ENCODE data around the gene SLC27A4.

The SLC27A4 gene

GRCh38 chr9:128369024-128369706 lies 28.8 kb downstream of the SLC27A4 start:
- no peak for DNase-seq

- DNase-seq = no peak
These were observed 30.0 kb downstream of the SLC27A4 start for GRCh38 chr9:128370367-128370751.

GRCh38 chr9:128370752-128371629 lies 30.7 kb downstream of the SLC27A4 start, which contains the start of gene URM1:
TSS of gene URM1 (plus strand) at chr9:128371374. CDS start at chr9:128371381, 7 bp downstream.
- DNase-seq = peak; percentile 97

- peak; percentile 14 for DNase-seq
These were observed 31.3 kb downstream of the SLC27A4 start for GRCh38 chr9:128371630-128372117.

- peak; percentile 88 for DNase-seq
These were observed 31.9 kb downstream of the SLC27A4 start for GRCh38 chr9:128372188-128372641.

GRCh38 chr9:128372784-128373183 lies 32.5 kb downstream of the SLC27A4 start:
- peak; percentile 50 for DNase-seq

GRCh38 chr9:128374221-128374675 lies 33.9 kb downstream of the SLC27A4 start:
- no peak for DNase-seq

GRCh38 chr9:128375865-128376264 lies 35.5 kb downstream of the SLC27A4 start:
- no peak for DNase-seq

GRCh38 chr9:128382261-128382660 lies 41.9 kb downstream of the SLC27A4 start:
- no peak for DNase-seq

GRCh38 chr9:128383007-128383753 lies 42.9 kb downstream of the SLC27A4 start:
- no peak for DNase-seq

- DNase-seq = no peak
These were observed 43.5 kb downstream of the SLC27A4 start for GRCh38 chr9:128383791-128384190.

GRCh38 chr9:128384801-128385495 lies 44.6 kb downstream of the SLC27A4 start:
- DNase-seq = no peak

GRCh38 chr9:128385496-128386460 lies 45.5 kb downstream of the SLC27A4 start:
- no peak for DNase-seq

GRCh38 chr9:128388150-128388549 lies 47.8 kb downstream of the SLC27A4 start:
- DNase-seq = no peak

GRCh38 chr9:128389395-128390149 lies 49.2 kb downstream of the SLC27A4 start:
- no peak for DNase-seq

- DNase-seq = no peak
These were observed 50.0 kb downstream of the SLC27A4 start for GRCh38 chr9:128390150-128390812.

GRCh38 chr9:128390813-128391711 lies 50.7 kb downstream of the SLC27A4 start:
- DNase-seq = no peak

- no peak for DNase-seq
These were observed 51.6 kb downstream of the SLC27A4 start for GRCh38 chr9:128391956-128392301.

Measured in hematopoietic multipotent progenitor cell treated with erythropoietin and hydrocortisone succinate and interleukin-3 and kit ligand, for 8 days (in vitro differentiated cells).